H1 (cell line): ENCODE results near the gene MLN. TPM values are rescaled to one million over a fixed set of nuclear protein-coding genes. Genes with fewer than 3 reads are reported as not detected.

Experiments used
- CTCF ChIA-PET: fragments of 300-600 bp; sonication (Branson Sonifier 250); formaldehyde crosslinking; loops from one replicate; lab custom pipeline; 2021; ENCODE audit not compliant: partially characterized antibody; lab: Charles Lee
- POLR2A ChIA-PET: fragments of 300-600 bp; sonication (Branson Sonifier 250); formaldehyde crosslinking; loops from one replicate; lab custom pipeline; 2021; ENCODE audit warnings: inconsistent platforms; ENCODE audit not compliant: partially characterized antibody; lab: Charles Lee
- DNase-seq, 2 experiments: peaks; one replicate each; pipeline versions ENCODE4 v3.0.0 to v3.0.0-alpha.2; 2010 to 2022; ENCODE audit warnings: low spot score in 2 of 2, low read depth in 1 of 2, mixed read lengths in 1 of 2
- FAIRE-seq: peaks from 2 replicates; lab custom pipeline; 2011; peaks lifted over from hg19 to GRCh38; lab: Jason Lieb, UNC
- H2AFZ ChIP-seq: 2 replicates; pipeline ENCODE4 v1.8.1; 2012; ENCODE audit warnings: low read length, inconsistent platforms
- H2AK5ac ChIP-seq: 2 replicates; pipeline ENCODE4 v1.6.1; 2013; ENCODE audit warnings: low read depth, low read length
- H2BK120ac ChIP-seq: replicated peaks from 2 replicates; pipeline ENCODE3; 2013; ENCODE audit warnings: low read depth, low read length, inconsistent platforms
- H2BK12ac ChIP-seq: 2 replicates; pipeline ENCODE4 v1.6.1; 2013; ENCODE audit warnings: low read depth, low read length
- H2BK15ac ChIP-seq: 2 replicates; pipeline ENCODE4 v1.6.1; 2013; ENCODE audit warnings: low read length
- H2BK20ac ChIP-seq: 2 replicates; pipeline ENCODE4 v1.6.1; 2013; ENCODE audit warnings: low read length
- H2BK5ac ChIP-seq: 2 replicates; pipeline ENCODE4 v1.6.1; 2013; ENCODE audit warnings: low read depth, low read length
- H3K14ac ChIP-seq: 2 replicates; pipeline ENCODE4 v1.6.1; 2013; ENCODE audit warnings: inconsistent platforms; ENCODE audit not compliant: insufficient read length
- H3K18ac ChIP-seq: 2 replicates; pipeline ENCODE4 v1.6.1; 2013; ENCODE audit warnings: low read length; ENCODE audit errors: extremely low read depth
- H3K23ac ChIP-seq: 2 replicates; pipeline ENCODE4 v1.6.1; 2013; ENCODE audit warnings: inconsistent platforms; ENCODE audit not compliant: insufficient read length
- H3K23me2 ChIP-seq: 2 replicates; pipeline ENCODE4 v1.6.1; 2013; ENCODE audit warnings: low read depth, low read length
- H3K27ac ChIP-seq: 2 replicates; pipeline ENCODE4 v1.6.1; 2011; ENCODE audit warnings: low read depth, low read length, inconsistent platforms
- H3K27me3 ChIP-seq, 4 experiments: replicated peaks in 1 of 4; 1 replicate in 1 of 4; 2 replicates in 3 of 4; pipeline versions ENCODE4 v1.6.1 to v1.8.1; 2011 to 2013; ENCODE audit warnings: low read length in 3 of 4, mild to moderate bottlenecking in 3 of 4, inconsistent platforms in 2 of 4, mixed read lengths in 2 of 4, moderate library complexity in 1 of 4; ENCODE audit not compliant: control insufficient read depth in 3 of 4, insufficient read depth in 3 of 4; ENCODE audit errors: extremely low read depth in 1 of 4
- H3K36me3 ChIP-seq, 4 experiments: 2 replicates each; pipeline versions ENCODE4 v1.6.1 to v1.8.1; 2011 to 2013; ENCODE audit warnings: mild to moderate bottlenecking in 4 of 4, low read length in 3 of 4, moderate library complexity in 2 of 4, control low read depth in 1 of 4, inconsistent platforms in 1 of 4; ENCODE audit not compliant: insufficient read depth in 4 of 4, control insufficient read depth in 2 of 4
- H3K4ac ChIP-seq: replicated peaks from 2 replicates; pipeline ENCODE3; 2013; ENCODE audit warnings: low read length, low read depth, mixed read lengths, inconsistent platforms; ENCODE audit not compliant: insufficient read length
- H3K4me1 ChIP-seq, 4 experiments: replicated peaks in 1 of 4; 1 replicate in 1 of 4; 2 replicates in 3 of 4; pipeline versions ENCODE4 v1.6.1 to v1.8.1; 2011 to 2013; ENCODE audit warnings: low read length in 3 of 4, inconsistent platforms in 2 of 4, mixed read lengths in 1 of 4; ENCODE audit not compliant: insufficient read depth in 4 of 4, control insufficient read depth in 3 of 4
- H3K4me2 ChIP-seq, 2 experiments: 2 replicates each; pipeline versions ENCODE4 v1.6.1 to v1.8.1; 2011 to 2013; ENCODE audit warnings: low read depth in 2 of 2, low read length in 2 of 2, control low read depth in 1 of 2, inconsistent platforms in 1 of 2, mild to moderate bottlenecking in 1 of 2; ENCODE audit not compliant: insufficient read depth in 1 of 2
- H3K4me3 ChIP-seq, 4 experiments: fragments of 200-600, 300-600 bp in 1 of 4; sonication (generic), shearing (Covaris generic), sonication (Bioruptor Twin) in 1 of 4; 2 replicates each; pipeline versions ENCODE4 v1.5.1 to v1.8.1; 2011 to 2016; ENCODE audit warnings: low read length in 4 of 4, low read depth in 3 of 4, control low read depth in 2 of 4, inconsistent platforms in 2 of 4, mild to moderate bottlenecking in 2 of 4, mixed read lengths in 1 of 4, moderate library complexity in 1 of 4; ENCODE audit not compliant: insufficient read depth in 2 of 4; ENCODE audit errors: extremely low read depth in 1 of 4
- H3K56ac ChIP-seq: replicated peaks from 2 replicates; pipeline ENCODE3; 2013; ENCODE audit warnings: low read depth, mild to moderate bottlenecking, mixed read lengths, low read length, inconsistent platforms; ENCODE audit not compliant: insufficient read length
- H3K79me1 ChIP-seq: 2 replicates; pipeline ENCODE4 v1.6.1; 2013; ENCODE audit warnings: low read depth, low read length, control low read depth
- H3K79me2 ChIP-seq, 2 experiments: 2 replicates each; pipeline versions ENCODE4 v1.6.1 to v1.8.1; 2012 to 2013; ENCODE audit warnings: low read length in 2 of 2, mild to moderate bottlenecking in 2 of 2, inconsistent platforms in 1 of 2; ENCODE audit not compliant: insufficient read depth in 2 of 2, control insufficient read depth in 1 of 2
- H3K9ac ChIP-seq, 4 experiments: replicated peaks in 1 of 4; 1 replicate in 1 of 4; 2 replicates in 3 of 4; pipeline versions ENCODE4 v1.6.1 to v1.8.1; 2011 to 2013; ENCODE audit warnings: low read depth in 3 of 4, low read length in 3 of 4, control low read depth in 2 of 4, mild to moderate bottlenecking in 2 of 4, moderate library complexity in 2 of 4, inconsistent platforms in 1 of 4; ENCODE audit errors: extremely low read depth in 1 of 4
- H3K9me3 ChIP-seq, 2 experiments: 2 replicates each; pipeline versions ENCODE4 v1.6.1 to v1.8.1; 2012 to 2013; ENCODE audit warnings: mild to moderate bottlenecking in 2 of 2, moderate library complexity in 2 of 2, control low read depth in 1 of 2, inconsistent platforms in 1 of 2, low read depth in 1 of 2, low read length in 1 of 2, mixed read lengths in 1 of 2; ENCODE audit not compliant: insufficient read depth in 2 of 2
- H4K20me1 ChIP-seq, 2 experiments: replicated peaks in 1 of 2; 2 replicates each; pipeline versions ENCODE3 to v1.8.1; 2011 to 2013; ENCODE audit warnings: inconsistent platforms in 2 of 2, low read length in 2 of 2, mild to moderate bottlenecking in 1 of 2; ENCODE audit not compliant: insufficient read depth in 2 of 2, control insufficient read depth in 1 of 2
- H4K5ac ChIP-seq: 2 replicates; pipeline ENCODE4 v1.6.1; 2013; ENCODE audit warnings: low read length, low read depth, mixed read lengths, inconsistent platforms; ENCODE audit not compliant: insufficient read length
- H4K8ac ChIP-seq: 2 replicates; pipeline ENCODE4 v1.8.0; 2013; ENCODE audit warnings: mild to moderate bottlenecking, moderate library complexity, low read length, inconsistent platforms; ENCODE audit not compliant: insufficient read depth; ENCODE audit errors: extremely low read depth
- H4K91ac ChIP-seq: replicated peaks from 2 replicates; pipeline ENCODE3; 2013; ENCODE audit warnings: low read length, mixed read lengths, inconsistent platforms; ENCODE audit not compliant: insufficient read length
- BCL11A ChIP-seq, 2 experiments: IDR thresholded peaks; one replicate each; pipeline ENCODE4 v1.6.1; 2011; ENCODE audit warnings: low read depth in 2 of 2, low read length in 2 of 2, mild to moderate bottlenecking in 2 of 2
- EP300 ChIP-seq, 2 experiments: IDR thresholded peaks; 1 replicate in 1 of 2; 2 replicates in 1 of 2; pipeline ENCODE4 v1.6.1; 2011 to 2012; ENCODE audit warnings: low read depth in 2 of 2, low read length in 2 of 2, mild to moderate bottlenecking in 2 of 2, borderline replicate concordance in 1 of 2, inconsistent platforms in 1 of 2, moderate library complexity in 1 of 2
- EZH2 ChIP-seq: fragments of 200-600 bp; sonication (generic); IDR thresholded peaks from 2 replicates; pipeline ENCODE4 v1.7.1; 2012; ENCODE audit warnings: low read depth, mild to moderate bottlenecking, moderate library complexity, low read length, inconsistent platforms; ENCODE audit not compliant: severe bottlenecking
- KDM5A ChIP-seq: fragments of 200-600 bp; IDR thresholded peaks from 2 replicates; pipeline ENCODE4 v1.7.1; 2012; ENCODE audit warnings: mild to moderate bottlenecking, low read length, inconsistent platforms, mixed read lengths
- PHF8 ChIP-seq: fragments of 200-600 bp; sonication (generic); conservative IDR thresholded peaks from 2 replicates; pipeline ENCODE4 v1.7.1; 2012; ENCODE audit warnings: low read depth, mild to moderate bottlenecking, inconsistent platforms, low read length, moderate library complexity
- POLR2A ChIP-seq, 2 experiments: IDR thresholded peaks; 1 replicate in 1 of 2; 2 replicates in 1 of 2; pipeline ENCODE4 v1.6.1; 2011; ENCODE audit warnings: low read depth in 2 of 2, low read length in 2 of 2, mild to moderate bottlenecking in 2 of 2; ENCODE audit errors: control extremely low read depth in 1 of 2
- SAP30 ChIP-seq: fragments of 300-600 bp; sonication (generic); IDR thresholded peaks from 2 replicates; pipeline ENCODE4 v1.7.1; 2012; ENCODE audit warnings: low read length, moderate library complexity, mild to moderate bottlenecking, inconsistent platforms; ENCODE audit not compliant: insufficient read depth, insufficient replicate concordance
- TEAD4 ChIP-seq: IDR thresholded peaks from 2 replicates; pipeline ENCODE4 v1.6.1; 2012; ENCODE audit warnings: low read depth, low read length, inconsistent platforms, mixed read lengths
- ZNF274 ChIP-seq: IDR thresholded peaks from 2 replicates; pipeline ENCODE4 v1.7.0; 2012; ENCODE audit warnings: low read length, borderline replicate concordance; ENCODE audit errors: extremely low read depth
- WGBS, 2 experiments: shearing (Covaris generic) in 1 of 2; methylation state at CpG; one replicate each; pipeline versions ENCODE4 v1.1.6 to v1.1.7; 2013 to 2015; ENCODE audit warnings: low lambda C conversion rate in 2 of 2, mixed read lengths in 2 of 2, inconsistent platforms in 1 of 2, low coverage in 1 of 2, missing lambda C conversion rate in 1 of 2; ENCODE audit not compliant: insufficient replicate concordance in 2 of 2, insufficient coverage in 1 of 2, insufficient read length in 1 of 2; ENCODE audit errors: extremely low coverage in 1 of 2, missing lambda C conversion rate in 1 of 2; 5-methylcytosine and 5-hydroxymethylcytosine counted together
- polyA plus RNA-seq, 7 experiments: library from polyadenylated mRNA; depleted of rRNA in 3 of 7; stranded (reverse) in 5 of 7; unstranded in 2 of 7; fragments of >200 nt in 5 of 7; fragments of 200-250 nt in 2 of 7; gene quantifications; 1 replicate in 5 of 7; 2 replicates in 1 of 7; 4 replicates in 1 of 7; pipeline versions ENCODE4 v1.2.1 to v1.2.3, GENCODE V29; 2011 to 2013; ENCODE audit warnings: missing spikeins in 2 of 7, mixed read lengths in 2 of 7
- total RNA-seq: library from RNA; stranded (reverse); fragmentation: NEBNext Ultra II Directional; extraction: Animal tissue kit (Norgen Biotek cat#: 25700); gene quantifications from 2 replicates; pipeline ENCODE4 v1.2.1, GENCODE V29; 2021

The MLN gene
- total and polyA plus RNA-seq, 2 of the 8 experiments (the other 6 are each of a cell fraction or from before 2014, with no cell fraction given), result not detected

GRCh38 chr6:33817489-33817888 lies 13.7 kb upstream of the MLN start:
- no peak overlapping the region; the same call in 1 of the 2 replicates for H3K18ac ChIP-seq
- no peak overlapping the region for H3K56ac ChIP-seq
- TF ChIP-seq EZH2 (no peak), KDM5A (no peak), PHF8 (no peak), EP300 (IDR thresholded peaks at IDR 0.05; ENCODE audit: borderline replicate concordance in 1 of 2, low read depth in 2 of 2, low read length in 2 of 2) (no peak), BCL11A (IDR thresholded peaks at IDR 0.05; ENCODE audit: low read depth in 2 of 2, low read length in 2 of 2) (no peak), TEAD4 (no peak), POLR2A (IDR thresholded peaks at IDR 0.05; ENCODE audit: control extremely low read depth in 1 of 2, low read depth in 2 of 2, low read length in 2 of 2) (no peak), ZNF274 (no peak), SAP30 (no peak)
- 85% methylated on average over 5 of the region's 5 CpGs; no CpG with 5 or more reads in 1 of the 2 experiments for WGBS, 2 experiments
- ChIA-PET POLR2A (interaction anchor here (1.3 kb wide), 1 partner anchor 43 kb away, joined by 3 read pairs; no protein-coding TSS in a partner anchor), CTCF (interaction anchor here (0.6 to 5.8 kb wide), 10 partner anchors 10 to 104 kb away, joined by 3 to 49 read pairs (median 3); partner anchors contain the start of gene IP6K3)
- no peak overlapping the region for H4K91ac ChIP-seq
- H4K8ac ChIP-seq, result no peak overlapping the region
- H3K4me1 ChIP-seq, result peaks cover 6 to 26% (median 16%) of the 10 kb centered on the region in 4 experiments
- H3K4me2 ChIP-seq, result no peak overlapping the region
- peaks cover under 1% of the 10 kb centered on the region for H3K23me2 ChIP-seq
- no peaks in the 10 kb centered on the region for H3K79me1 ChIP-seq
- H3K79me2 ChIP-seq, result no peaks in the 10 kb centered on the region
- no peak overlapping the region for H2BK15ac ChIP-seq
- no peak overlapping the region for H3K4me3 ChIP-seq
- no peak overlapping the region for H4K5ac ChIP-seq
- no peak overlapping the region for H2AK5ac ChIP-seq
- no peak overlapping the region for H3K4ac ChIP-seq
- H2BK12ac ChIP-seq, result no peak overlapping the region; the same call in 1 of the 2 replicates
- H3K9ac ChIP-seq, result no peak overlapping the region
- peaks cover 0 to 3% (median 1%) of the 10 kb centered on the region in 4 experiments; a peak in 4 of 7 replicates for H3K27me3 ChIP-seq
- no peaks in the 10 kb centered on the region for H4K20me1 ChIP-seq
- no peak overlapping the region for H2BK20ac ChIP-seq
- H2BK5ac ChIP-seq, result no peak overlapping the region
- no peak overlapping the region for H3K23ac ChIP-seq
- no peak overlapping the region for H2AFZ ChIP-seq
- H2BK120ac ChIP-seq, result no peak overlapping the region
- no peaks in the 10 kb centered on the region for H3K36me3 ChIP-seq
- no peak overlapping the region for H3K14ac ChIP-seq
- no peak for FAIRE-seq
- H3K9me3 ChIP-seq, result no peaks in the 10 kb centered on the region
- no peak for DNase-seq
- no peak overlapping the region for H3K27ac ChIP-seq
